SK-N-SH treated with all-trans-retinoic acid at 6 μM for 48 hours (cell line): Measurements from ENCODE around the gene CANT1.

ENCODE experiments used
- ATAC-seq: fragments of 200-7000 bp; cut with Tn5 transposase; 3 replicates; pipeline ENCODE4 v1.9.1; 2020; ENCODE audit warnings: mild to moderate bottlenecking, moderate library complexity
- ARNTL ChIP-seq: fragments of 450-650 bp; formaldehyde crosslinking; IDR thresholded peaks from 2 replicates; pipeline ENCODE4 v1.5.0; 2020; ENCODE audit warnings: low read depth, mild to moderate bottlenecking, moderate library complexity, borderline replicate concordance
- CSDC2 ChIP-seq: fragments of 250-450 bp; sonication (Bioruptor Pico); IDR thresholded peaks from 2 replicates; pipeline ENCODE4 v1.5.0; 2020; ENCODE audit warnings: mild to moderate bottlenecking, moderate library complexity
- CSRNP3 ChIP-seq: fragments of 250-450 bp; sonication (Bioruptor Pico); IDR thresholded peaks from 2 replicates; pipeline ENCODE4 v1.5.1; 2021; ENCODE audit warnings: mild to moderate bottlenecking, moderate library complexity
- ESRRG ChIP-seq: fragments of 250-450 bp; sonication (Bioruptor Pico); IDR thresholded peaks from 2 replicates; pipeline ENCODE4 v1.6.1; 2021; ENCODE audit warnings: mild to moderate bottlenecking
- GLIS3 ChIP-seq: fragments of 250-450 bp; sonication (Bioruptor Pico); IDR thresholded peaks from 2 replicates; pipeline ENCODE4 v1.5.0; 2020; ENCODE audit warnings: mild to moderate bottlenecking, moderate library complexity
- OSR1 ChIP-seq: fragments of 250-450 bp; sonication (Bioruptor Pico); IDR thresholded peaks from 2 replicates; pipeline ENCODE4 v1.8.0; 2022; ENCODE audit warnings: moderate library complexity, mild to moderate bottlenecking, inconsistent platforms
- PPARA ChIP-seq: fragments of 250-450 bp; sonication (Bioruptor Pico); IDR thresholded peaks from 2 replicates; pipeline ENCODE4 v1.5.0; 2020; ENCODE audit warnings: mild to moderate bottlenecking, borderline replicate concordance
- RARB ChIP-seq: fragments of 250-450 bp; sonication (Bioruptor Pico); IDR thresholded peaks from 2 replicates; pipeline ENCODE4 v1.8.0; 2021; ENCODE audit warnings: mild to moderate bottlenecking, moderate library complexity
- SNAI2 ChIP-seq: fragments of 250-450 bp; sonication (Bioruptor Pico); IDR thresholded peaks from 2 replicates; pipeline ENCODE4 v1.5.0; 2020; ENCODE audit warnings: mild to moderate bottlenecking, moderate library complexity
- TOX ChIP-seq: fragments of 250-450 bp; sonication (Bioruptor Pico); IDR thresholded peaks from 2 replicates; pipeline ENCODE4 v1.8.0; 2021; ENCODE audit warnings: mild to moderate bottlenecking, moderate library complexity, borderline replicate concordance
- ZFP3 ChIP-seq: fragments of 250-450 bp; sonication (Bioruptor Pico); IDR thresholded peaks from 2 replicates; pipeline ENCODE4 v1.5.0; 2020; ENCODE audit warnings: mild to moderate bottlenecking, moderate library complexity
- ZFP30 ChIP-seq: fragments of 450-650 bp; formaldehyde crosslinking; IDR thresholded peaks from 2 replicates; pipeline ENCODE4 v1.5.0; 2022; ENCODE audit warnings: mild to moderate bottlenecking, moderate library complexity
- ZNF565 ChIP-seq: fragments of 450-650 bp; formaldehyde crosslinking; conservative IDR thresholded peaks from 2 replicates; pipeline ENCODE4 v1.5.0; 2020; ENCODE audit warnings: low read depth, mild to moderate bottlenecking, moderate library complexity
- ZNF70 ChIP-seq: fragments of 450-650 bp; formaldehyde crosslinking; IDR thresholded peaks from 2 replicates; pipeline ENCODE4 v1.5.0; 2020; ENCODE audit warnings: mild to moderate bottlenecking, moderate library complexity
- TF ChIP-seq, protein P1 (sequence below): fragments of 250-450 bp; sonication (Bioruptor Pico); IDR thresholded peaks from 2 replicates; pipeline ENCODE4 v1.8.0; 2020; ENCODE audit warnings: mild to moderate bottlenecking, moderate library complexity, borderline replicate concordance
- TF ChIP-seq, protein P2 (sequence below): fragments of 250-450 bp; sonication (Bioruptor Pico); IDR thresholded peaks from 2 replicates; pipeline ENCODE4 v1.5.1; 2020; ENCODE audit warnings: low read depth, mild to moderate bottlenecking, moderate library complexity
- TF ChIP-seq, protein P3 (sequence below): fragments of 250-450 bp; sonication (Bioruptor Pico); IDR thresholded peaks from 2 replicates; pipeline ENCODE4 v1.8.0; 2021; ENCODE audit warnings: low read depth, mild to moderate bottlenecking, moderate library complexity, borderline replicate concordance
- TF ChIP-seq, protein P4 (sequence below): fragments of 250-450 bp; sonication (Bioruptor Pico); IDR thresholded peaks from 2 replicates; pipeline ENCODE4 v1.5.0; 2020; ENCODE audit warnings: mild to moderate bottlenecking, moderate library complexity

CANT1 gene

GRCh38 chr17:79043191-79043930 lies 33.8 kb upstream of the CANT1 start:
- no peak for ATAC-seq
- TF ChIP-seq, protein P1, sequence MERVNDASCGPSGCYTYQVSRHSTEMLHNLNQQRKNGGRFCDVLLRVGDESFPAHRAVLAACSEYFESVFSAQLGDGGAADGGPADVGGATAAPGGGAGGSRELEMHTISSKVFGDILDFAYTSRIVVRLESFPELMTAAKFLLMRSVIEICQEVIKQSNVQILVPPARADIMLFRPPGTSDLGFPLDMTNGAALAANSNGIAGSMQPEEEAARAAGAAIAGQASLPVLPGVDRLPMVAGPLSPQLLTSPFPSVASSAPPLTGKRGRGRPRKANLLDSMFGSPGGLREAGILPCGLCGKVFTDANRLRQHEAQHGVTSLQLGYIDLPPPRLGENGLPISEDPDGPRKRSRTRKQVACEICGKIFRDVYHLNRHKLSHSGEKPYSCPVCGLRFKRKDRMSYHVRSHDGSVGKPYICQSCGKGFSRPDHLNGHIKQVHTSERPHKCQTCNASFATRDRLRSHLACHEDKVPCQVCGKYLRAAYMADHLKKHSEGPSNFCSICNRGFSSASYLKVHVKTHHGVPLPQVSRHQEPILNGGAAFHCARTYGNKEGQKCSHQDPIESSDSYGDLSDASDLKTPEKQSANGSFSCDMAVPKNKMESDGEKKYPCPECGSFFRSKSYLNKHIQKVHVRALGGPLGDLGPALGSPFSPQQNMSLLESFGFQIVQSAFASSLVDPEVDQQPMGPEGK (CRISPR knock-in tag): no peak
- TF ChIP-seq SNAI2 (CRISPR knock-in tag): no peak
- no peak for TF ChIP-seq TOX (CRISPR knock-in tag)
- TF ChIP-seq CSDC2 (CRISPR knock-in tag): no peak
- TF ChIP-seq, protein P2, sequence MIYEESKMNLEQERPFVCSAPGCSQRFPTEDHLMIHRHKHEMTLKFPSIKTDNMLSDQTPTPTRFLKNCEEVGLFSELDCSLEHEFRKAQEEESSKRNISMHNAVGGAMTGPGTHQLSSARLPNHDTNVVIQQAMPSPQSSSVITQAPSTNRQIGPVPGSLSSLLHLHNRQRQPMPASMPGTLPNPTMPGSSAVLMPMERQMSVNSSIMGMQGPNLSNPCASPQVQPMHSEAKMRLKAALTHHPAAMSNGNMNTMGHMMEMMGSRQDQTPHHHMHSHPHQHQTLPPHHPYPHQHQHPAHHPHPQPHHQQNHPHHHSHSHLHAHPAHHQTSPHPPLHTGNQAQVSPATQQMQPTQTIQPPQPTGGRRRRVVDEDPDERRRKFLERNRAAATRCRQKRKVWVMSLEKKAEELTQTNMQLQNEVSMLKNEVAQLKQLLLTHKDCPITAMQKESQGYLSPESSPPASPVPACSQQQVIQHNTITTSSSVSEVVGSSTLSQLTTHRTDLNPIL (CRISPR knock-in tag): no peak
- TF ChIP-seq, protein P3, sequence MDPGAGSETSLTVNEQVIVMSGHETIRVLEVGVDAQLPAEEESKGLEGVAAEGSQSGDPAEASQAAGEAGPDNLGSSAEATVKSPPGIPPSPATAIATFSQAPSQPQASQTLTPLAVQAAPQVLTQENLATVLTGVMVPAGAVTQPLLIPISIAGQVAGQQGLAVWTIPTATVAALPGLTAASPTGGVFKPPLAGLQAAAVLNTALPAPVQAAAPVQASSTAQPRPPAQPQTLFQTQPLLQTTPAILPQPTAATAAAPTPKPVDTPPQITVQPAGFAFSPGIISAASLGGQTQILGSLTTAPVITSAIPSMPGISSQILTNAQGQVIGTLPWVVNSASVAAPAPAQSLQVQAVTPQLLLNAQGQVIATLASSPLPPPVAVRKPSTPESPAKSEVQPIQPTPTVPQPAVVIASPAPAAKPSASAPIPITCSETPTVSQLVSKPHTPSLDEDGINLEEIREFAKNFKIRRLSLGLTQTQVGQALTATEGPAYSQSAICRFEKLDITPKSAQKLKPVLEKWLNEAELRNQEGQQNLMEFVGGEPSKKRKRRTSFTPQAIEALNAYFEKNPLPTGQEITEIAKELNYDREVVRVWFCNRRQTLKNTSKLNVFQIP: no peak
- TF ChIP-seq CSRNP3 (CRISPR knock-in tag): no peak
- TF ChIP-seq ZFP30 (CRISPR knock-in tag): no peak

- no peak for TF ChIP-seq ARNTL (CRISPR knock-in tag)
- TF ChIP-seq SNAI2 (CRISPR knock-in tag): 0 out of 2 replicates have a peak, but pooled peaks have one; percentile 35
- no peak for TF ChIP-seq ZNF70 (CRISPR knock-in tag)
- no peak for TF ChIP-seq CSDC2 (CRISPR knock-in tag)
- ATAC-seq: peak; percentile 82
These were observed 33.0 kb upstream of the CANT1 start for GRCh38 chr17:79042421-79043190.

DNA sequence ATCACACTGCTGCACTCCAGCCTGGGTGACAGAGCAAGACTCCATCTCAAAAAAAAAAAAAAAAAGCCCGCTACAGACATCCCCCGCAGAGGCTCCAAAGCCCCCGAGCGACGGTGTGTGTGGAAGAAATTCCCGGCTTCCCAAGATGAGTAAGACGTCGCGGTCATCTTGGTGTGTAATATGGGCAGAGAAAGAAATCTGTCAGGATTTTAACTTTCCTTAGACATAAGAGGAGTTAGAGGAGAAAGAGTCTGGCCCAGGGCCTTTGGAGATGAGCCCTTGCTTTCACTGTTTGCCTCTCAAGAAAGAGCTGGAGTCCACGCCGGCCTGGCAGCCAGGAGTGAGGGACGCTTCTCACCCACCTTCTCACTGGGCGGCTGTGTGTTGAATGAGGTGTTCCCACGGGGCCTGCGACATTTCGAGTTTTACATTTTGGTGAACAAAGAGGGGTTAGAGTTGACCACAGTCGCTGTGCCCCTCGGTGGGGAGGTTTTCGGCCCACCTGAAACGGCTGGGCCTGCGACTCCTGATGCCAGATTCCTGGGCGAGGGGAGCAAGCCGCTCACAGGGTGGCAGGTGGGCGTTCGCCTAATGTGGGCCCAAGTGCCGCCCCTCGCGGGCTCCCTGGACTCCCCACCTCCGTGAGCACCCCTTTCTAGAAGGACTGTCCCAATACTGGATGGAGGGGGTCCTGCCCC lies 32.3 kb upstream of the CANT1 start:
- TF ChIP-seq PPARA: no peak
- TF ChIP-seq ZFP3: peak; percentile 48; the same call in 1 of the 2 replicates

GRCh38 chr17:79041041-79041570 lies 31.5 kb upstream of the CANT1 start:
- ATAC-seq: no peak
- TF ChIP-seq, protein P1 (CRISPR knock-in tag): no peak
- TF ChIP-seq OSR1: no peak
- TF ChIP-seq SNAI2 (CRISPR knock-in tag): no peak
- TF ChIP-seq, protein P4, sequence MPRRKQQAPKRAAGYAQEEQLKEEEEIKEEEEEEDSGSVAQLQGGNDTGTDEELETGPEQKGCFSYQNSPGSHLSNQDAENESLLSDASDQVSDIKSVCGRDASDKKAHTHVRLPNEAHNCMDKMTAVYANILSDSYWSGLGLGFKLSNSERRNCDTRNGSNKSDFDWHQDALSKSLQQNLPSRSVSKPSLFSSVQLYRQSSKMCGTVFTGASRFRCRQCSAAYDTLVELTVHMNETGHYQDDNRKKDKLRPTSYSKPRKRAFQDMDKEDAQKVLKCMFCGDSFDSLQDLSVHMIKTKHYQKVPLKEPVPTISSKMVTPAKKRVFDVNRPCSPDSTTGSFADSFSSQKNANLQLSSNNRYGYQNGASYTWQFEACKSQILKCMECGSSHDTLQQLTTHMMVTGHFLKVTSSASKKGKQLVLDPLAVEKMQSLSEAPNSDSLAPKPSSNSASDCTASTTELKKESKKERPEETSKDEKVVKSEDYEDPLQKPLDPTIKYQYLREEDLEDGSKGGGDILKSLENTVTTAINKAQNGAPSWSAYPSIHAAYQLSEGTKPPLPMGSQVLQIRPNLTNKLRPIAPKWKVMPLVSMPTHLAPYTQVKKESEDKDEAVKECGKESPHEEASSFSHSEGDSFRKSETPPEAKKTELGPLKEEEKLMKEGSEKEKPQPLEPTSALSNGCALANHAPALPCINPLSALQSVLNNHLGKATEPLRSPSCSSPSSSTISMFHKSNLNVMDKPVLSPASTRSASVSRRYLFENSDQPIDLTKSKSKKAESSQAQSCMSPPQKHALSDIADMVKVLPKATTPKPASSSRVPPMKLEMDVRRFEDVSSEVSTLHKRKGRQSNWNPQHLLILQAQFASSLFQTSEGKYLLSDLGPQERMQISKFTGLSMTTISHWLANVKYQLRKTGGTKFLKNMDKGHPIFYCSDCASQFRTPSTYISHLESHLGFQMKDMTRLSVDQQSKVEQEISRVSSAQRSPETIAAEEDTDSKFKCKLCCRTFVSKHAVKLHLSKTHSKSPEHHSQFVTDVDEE: no peak
- TF ChIP-seq ZFP30 (CRISPR knock-in tag): no peak
- TF ChIP-seq, protein P2 (CRISPR knock-in tag): no peak
- TF ChIP-seq GLIS3: no peak
- no peak for TF ChIP-seq ESRRG (CRISPR knock-in tag)
- TF ChIP-seq ZNF565 (CRISPR knock-in tag): no peak
- TF ChIP-seq, protein P3: no peak
- TF ChIP-seq RARB (CRISPR knock-in tag): no peak

More for the DNA sequence above, 32.3 kb upstream of the CANT1 start:
- ATAC-seq: no peak
